HG03558 (cell line): ENCODE measurements around the gene ADAM23.
"Not testable (repeated sequence)": the region's sequence is repeated elsewhere in the genome, so short reads cannot be mapped to it uniquely, and the experiment has no call there.

Experiments
- ATAC-seq: cut with Tn5 transposase; IDR thresholded peaks from one replicate; pipeline ENCODE4 v1.9.1; 2021; ENCODE audit warnings: moderate number of reproducible peaks; ENCODE audit not compliant: unreplicated experiment; ENCODE audit errors: extremely low read depth

ADAM23 gene, protein sequence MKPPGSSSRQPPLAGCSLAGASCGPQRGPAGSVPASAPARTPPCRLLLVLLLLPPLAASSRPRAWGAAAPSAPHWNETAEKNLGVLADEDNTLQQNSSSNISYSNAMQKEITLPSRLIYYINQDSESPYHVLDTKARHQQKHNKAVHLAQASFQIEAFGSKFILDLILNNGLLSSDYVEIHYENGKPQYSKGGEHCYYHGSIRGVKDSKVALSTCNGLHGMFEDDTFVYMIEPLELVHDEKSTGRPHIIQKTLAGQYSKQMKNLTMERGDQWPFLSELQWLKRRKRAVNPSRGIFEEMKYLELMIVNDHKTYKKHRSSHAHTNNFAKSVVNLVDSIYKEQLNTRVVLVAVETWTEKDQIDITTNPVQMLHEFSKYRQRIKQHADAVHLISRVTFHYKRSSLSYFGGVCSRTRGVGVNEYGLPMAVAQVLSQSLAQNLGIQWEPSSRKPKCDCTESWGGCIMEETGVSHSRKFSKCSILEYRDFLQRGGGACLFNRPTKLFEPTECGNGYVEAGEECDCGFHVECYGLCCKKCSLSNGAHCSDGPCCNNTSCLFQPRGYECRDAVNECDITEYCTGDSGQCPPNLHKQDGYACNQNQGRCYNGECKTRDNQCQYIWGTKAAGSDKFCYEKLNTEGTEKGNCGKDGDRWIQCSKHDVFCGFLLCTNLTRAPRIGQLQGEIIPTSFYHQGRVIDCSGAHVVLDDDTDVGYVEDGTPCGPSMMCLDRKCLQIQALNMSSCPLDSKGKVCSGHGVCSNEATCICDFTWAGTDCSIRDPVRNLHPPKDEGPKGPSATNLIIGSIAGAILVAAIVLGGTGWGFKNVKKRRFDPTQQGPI

DNA sequence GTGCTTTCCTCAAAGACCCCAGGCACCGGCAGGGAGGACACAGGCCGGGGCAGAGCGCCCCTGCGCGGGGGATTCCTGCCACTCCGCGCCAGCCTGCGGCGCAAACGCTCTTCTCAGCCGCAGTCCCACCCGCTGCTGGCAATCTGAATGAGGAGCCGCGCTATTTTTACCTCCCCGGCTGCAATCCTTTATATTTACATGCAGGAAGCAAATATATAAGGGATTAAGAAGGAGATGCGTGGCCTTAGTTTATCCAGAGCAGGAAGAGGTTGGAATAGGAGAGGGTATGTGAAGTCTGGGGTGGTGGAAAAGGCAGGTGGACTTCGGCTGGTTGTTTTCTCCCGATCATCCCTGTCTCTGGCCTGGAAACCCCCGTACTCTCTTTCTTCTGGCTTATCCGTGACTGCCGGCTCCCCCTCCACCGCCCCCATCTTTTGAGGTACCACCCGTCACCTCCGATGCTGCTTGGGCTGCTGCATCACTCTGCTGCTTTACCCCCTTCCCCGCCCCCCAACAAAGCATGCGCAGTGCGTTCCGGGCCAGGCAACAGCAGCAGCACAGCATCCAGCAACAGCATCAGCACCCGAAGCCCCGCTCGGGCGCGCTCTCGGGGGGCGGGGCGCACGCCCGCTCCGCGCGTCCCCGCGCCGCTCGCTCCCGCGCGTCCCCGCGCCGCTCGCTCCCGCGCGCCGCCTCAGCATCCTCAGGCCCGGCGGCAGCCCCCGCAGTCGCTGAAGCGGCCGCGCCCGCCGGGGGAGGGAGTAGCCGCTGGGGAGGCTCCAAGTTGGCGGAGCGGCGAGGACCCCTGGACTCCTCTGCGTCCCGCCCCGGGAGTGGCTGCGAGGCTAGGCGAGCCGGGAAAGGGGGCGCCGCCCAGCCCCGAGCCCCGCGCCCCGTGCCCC is at the start of gene ADAM23:
ADAM23 (plus strand) TSS at position 700 of the 902 bp plus-strand sequence. CDS start 335 bp downstream, outside the sequence.
- ATAC-seq: no peak

DNA sequence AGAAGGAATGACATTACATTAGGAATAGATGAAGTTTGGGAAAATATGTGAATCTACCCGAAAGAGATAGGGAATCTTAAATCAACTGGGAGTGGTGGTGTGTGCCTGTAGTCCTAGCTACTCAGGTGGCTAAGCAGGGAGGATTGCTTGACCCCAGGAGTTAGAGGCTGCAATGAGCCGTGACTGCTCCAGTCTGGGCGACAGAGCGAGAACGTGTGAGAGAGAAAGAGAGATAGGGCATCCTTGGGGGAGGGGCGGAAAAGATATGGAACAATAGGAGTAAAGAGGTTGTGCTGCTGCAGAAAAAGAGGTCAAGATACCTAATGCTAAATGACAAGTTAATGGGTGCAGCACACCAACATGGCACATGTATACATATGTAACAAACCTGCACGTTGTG is 47.1 kb upstream of the ADAM23 start:
- ATAC-seq: no peak

DNA sequence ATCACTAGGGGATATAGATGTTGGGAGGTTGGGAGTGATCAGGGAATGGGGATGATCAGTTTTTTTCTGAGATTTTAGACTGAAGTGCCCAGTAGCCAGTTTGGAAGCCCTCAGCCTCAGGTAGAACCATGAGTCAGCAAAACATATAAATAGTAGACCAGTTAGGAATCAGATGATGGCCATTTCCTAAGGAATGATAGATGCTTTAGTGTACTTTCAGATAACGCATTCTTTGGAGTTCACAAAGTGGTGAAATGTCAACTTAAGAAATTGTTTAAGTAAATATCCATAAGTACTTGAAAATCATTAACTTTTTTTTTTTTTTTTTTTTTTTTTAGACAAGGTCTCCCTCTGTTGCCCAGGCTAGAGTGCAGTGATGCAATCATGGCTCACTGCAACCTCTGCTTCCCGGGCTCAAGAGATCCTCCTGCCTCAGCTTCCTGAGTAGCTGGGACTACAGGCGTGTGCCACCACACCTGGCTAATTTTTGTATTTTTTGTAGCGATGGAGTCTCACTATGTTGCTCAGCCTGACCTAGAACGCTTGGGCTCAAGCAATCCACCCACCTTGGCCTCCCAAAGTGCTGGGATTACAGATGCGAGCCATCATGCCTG is 40.3 kb upstream of the ADAM23 start:
- ATAC-seq: not testable (repeated sequence)

DNA sequence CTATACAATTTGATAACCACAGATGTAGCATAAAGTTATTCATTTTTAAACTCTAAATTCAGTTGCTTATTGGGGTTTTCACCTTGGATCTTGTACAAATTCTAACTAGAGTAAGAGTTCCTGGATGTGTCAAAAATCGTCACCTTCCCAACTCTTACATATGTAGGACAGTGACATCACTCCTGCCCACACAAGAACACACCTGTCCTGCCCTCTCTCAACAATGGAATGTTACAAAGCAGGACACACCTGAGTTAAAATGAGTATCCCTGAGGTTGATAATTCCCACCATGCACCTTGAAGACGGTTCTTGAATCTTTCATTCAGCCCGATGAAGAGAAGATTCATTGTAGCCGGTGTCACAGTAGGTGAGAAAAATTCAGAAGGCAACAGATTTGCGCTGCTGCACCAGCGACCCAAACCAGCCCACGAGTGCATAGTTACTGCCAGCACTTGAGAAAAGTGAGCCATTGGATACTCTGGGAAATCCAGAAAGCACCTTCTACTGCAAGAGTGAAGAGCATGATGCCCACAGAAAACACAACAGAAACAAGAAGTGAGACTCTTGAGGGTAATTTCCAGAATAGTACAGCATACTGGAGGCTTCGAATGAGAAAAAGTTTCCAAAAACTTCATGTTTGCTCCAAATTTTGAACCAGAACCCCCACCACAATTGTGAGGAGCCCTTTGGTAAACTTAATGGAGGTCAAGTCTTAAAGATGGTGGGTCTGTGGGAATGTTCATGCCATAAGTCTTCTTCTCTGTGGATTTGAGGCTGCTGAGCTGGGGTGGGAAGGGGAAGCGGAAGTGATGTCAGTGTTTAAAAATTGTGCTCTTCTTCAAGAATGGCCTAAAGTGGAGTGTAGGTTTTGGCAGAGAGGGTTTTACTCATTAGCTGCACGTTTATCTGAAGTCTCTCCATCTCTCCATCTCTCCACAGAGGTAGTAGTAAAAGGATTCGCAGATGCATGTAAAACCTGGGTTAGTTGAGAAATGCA is 34.7 kb upstream of the ADAM23 start:
- ATAC-seq: peak; percentile 78

DNA sequence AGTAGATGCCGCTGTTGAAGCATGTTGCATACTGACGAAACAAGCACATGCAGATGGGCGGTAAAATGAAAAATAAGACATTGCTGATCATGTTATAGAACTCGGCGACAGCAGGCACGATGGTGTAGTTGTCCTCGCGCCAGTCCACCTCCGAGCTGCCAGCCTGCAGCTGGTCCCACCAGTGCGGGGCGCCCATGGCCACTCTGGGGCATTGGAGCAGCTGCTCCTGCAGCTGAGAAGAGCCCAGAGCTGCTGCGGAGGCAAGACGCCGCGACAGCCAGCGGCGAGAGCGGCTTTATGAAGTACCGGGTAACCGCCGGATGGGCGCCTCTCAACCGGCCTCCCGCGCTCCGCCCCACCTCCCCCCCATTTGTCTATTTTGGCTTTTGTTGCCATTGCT is 32.6 kb upstream of the ADAM23 start:
- no peak for ATAC-seq

DNA sequence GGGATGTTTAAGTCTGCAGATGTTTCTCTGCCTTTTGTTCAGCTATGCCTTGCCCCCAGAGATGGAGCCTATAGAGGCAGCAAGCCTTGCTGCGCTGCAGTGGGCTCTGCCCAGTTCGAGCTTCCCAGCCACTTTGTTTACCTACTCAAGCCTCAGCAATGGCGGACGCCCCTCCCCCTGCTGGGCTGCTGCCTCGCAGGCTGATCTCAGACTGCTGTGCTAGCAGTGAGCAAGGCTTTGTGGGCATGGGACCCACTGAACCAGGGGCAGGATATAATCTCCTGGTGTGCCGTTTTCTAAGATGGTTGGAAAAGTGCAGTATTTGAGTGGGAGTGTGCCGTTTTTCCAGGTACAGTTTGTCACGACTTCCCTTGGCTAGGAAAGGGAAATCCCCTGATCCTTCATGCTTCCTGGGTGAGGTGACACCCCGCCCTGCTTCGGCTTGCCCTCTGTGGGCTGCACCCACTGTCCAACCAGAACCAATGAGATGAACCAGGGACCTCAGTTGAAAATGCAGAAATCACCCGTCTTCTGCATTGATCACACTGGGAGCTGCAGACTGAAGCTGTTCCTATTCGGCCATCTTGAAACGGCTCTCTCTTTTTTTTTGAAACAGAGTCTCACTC is 27.6 kb upstream of the ADAM23 start:
- ATAC-seq: no peak

DNA sequence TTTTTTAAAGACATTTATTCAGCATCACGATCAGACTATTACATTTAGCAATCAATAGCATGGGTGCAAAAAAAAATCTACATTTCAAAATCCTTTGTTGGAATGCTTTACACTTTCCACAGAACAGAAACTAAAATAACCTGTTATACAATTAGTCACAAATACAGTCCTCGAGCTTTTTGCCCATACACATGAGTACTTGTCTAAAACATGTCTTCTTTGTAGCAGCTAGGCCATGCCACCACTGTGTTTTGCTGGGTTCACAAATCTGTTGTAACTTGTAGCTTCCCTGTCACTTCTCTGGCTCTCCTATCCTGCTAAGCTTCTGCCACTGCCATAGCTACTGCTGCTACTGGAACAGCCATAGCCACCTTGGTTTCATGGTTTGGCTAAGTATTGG is 24.4 kb upstream of the ADAM23 start:
- ATAC-seq: no peak

DNA sequence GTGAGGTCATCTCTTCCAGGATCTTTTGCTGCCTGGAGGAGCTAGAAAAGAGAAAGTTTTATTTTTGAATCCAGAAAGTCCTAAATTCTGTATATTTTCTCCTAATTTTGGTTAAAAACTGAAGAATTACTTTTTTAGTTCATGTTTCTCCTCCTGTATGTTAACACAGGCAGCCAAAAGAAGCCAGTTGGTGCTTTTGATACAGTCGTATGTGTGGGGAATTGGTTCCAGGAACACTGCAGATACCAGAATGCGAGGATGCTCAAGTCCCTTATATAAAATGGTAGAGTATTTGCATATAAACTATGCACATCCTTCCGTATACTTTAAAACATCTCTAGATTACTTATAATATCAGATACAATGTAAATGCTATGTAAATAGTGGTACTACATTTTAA is 22.6 kb upstream of the ADAM23 start:
- ATAC-seq: no peak

DNA sequence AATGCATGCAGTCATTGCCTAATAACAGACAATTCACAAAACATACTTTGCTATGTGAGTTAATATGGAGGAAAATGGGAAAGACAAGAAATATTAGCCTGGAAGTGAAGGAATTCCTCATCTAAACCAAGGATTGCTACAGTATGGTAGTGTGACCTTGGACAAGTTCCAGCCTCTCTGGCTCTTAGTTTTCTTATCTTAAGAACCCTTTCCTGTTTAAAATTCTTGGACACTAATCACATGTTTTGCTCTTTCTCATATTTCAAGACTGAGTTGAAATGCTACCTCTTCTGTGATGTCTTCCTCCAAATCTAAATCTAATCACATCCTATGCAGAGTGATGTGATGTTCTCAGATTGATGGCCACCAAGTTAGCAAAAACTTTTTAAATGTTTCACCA is 20.8 kb upstream of the ADAM23 start:
- no peak for ATAC-seq

DNA sequence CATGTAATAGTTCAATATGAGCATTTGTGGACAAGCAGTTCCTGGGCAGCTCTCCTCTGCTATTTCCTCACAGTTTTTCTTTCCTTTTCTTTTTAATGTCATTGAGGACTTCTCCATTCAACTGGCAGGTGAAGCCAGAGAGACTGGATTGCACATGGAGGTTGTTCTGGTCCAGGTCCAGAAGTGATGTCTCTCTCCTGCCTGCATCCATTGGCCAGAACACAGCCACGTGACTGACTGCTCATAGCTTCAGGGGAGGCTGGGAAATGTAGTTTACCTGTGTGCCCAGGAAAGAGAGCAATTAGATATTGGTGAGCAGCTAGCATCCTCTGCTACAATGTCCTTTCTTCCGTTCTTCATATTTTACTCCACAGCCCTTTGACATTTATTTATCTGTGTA is 20.2 kb upstream of the ADAM23 start:
- no peak for ATAC-seq

DNA sequence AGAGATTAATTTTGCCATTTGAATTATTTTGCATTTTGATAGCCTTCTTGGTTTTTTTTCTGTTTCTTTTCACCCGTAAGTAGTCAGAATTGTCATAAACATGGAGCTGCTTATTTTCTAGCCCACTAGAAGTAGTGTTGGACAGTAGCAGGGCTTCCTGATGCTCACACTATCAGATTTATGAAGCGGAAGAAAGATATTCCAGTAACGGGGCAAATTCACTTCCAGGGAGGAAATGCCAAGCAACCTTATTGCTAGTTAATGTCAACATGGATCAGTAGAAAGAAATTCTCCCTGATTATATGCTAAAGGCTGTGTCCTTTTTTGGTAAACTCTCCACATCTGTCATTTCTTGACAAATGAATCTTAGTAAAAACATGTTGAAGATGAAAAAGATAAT is 19.2 kb upstream of the ADAM23 start:
- no peak for ATAC-seq

DNA sequence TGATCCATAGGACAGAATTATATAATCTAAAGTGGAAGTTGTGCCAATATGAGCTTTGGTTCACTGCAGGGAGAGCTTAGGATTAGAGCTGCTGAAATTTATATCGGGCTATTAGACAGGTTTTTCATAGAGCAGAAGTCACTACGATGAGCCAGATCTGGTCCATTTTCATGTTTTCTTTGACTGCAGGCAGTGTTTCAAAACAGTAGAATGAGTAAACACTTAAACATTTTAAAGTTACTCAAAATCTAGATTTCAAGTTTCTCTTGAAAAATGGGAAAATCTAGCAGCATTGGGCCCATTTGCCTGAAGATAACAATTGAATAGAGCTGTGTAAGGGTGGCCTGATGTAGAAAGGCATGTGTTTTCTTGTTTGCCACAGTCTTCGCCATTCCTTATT is 14.5 kb upstream of the ADAM23 start:
- ATAC-seq: no peak

DNA sequence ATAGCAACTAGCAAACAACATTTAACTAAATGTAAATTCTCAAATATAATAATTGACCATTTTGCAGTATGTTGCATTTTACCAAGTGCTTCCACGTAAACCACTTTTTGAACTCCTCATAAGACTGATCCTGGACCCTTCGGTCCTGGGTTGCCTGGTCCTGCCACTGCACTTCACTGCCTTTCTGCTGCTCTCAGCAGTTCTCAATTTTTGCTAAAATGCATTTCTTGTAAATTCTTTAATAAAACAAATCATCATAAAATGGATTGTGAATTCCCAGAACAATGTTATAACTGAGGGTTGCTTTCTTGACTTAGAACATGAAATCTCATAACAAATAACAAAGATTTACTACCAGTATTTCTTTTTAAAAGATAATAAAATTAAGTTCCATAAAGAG is 12.9 kb upstream of the ADAM23 start:
- ATAC-seq: no peak

DNA sequence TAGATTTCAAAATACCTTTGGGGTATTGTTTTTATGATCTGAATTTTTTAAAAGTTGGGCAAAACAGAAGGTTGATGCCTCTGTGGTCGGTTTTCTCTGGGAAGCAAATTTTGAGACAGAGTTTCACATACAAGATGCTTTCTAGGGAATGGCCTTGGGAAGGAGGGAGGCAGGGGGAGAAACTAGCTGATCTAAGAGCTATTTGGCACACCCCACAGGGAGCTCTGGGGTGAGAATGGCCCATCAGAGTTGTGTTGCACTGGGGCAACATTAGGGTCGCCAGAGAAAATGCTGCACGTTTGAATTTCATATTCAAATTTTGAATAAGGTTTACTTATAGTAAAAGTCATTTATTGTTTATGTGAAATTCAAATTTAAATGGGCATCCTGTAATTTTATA is 11.9 kb upstream of the ADAM23 start:
- no peak for ATAC-seq

DNA sequence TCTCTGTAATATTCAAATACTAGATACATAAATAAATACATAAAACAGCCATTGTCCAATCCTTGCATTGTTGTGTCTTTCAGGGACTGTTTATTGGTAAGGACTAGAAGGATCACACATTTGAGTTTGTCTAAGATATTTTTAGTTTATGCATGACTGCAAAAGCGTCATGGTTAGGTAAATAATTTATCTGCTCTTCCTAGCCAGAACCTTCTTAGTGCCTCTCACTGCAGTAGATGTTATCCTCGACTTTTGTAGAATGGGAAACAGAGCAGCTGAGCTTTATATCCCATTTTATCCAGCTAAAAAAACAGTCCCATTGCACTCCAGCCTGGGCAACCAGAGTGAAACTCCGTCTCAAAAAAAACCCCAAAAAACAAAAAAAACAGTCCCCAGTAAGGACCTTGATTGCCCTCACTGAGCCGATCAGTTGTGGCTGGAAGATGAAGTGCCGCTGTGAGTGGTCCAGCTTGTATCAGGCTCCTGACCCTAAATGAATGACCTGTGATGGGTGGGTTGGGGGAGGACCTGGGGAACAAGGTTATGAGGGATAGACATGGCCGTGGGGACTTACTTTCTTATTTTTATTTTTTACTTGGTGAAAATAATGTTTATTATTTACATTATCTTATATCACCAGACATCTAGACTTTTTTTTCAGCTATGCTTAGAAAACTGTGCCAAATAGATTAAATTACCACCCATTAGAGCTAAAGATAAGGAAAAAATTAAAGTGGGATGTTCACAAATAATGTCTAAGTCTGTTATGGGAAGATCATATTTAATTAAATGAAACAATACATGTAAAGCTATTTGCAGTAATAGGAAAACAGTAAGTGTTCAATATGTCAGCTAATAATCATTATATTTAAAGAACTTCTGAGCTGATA is 10.9 kb upstream of the ADAM23 start:
- ATAC-seq: no peak

DNA sequence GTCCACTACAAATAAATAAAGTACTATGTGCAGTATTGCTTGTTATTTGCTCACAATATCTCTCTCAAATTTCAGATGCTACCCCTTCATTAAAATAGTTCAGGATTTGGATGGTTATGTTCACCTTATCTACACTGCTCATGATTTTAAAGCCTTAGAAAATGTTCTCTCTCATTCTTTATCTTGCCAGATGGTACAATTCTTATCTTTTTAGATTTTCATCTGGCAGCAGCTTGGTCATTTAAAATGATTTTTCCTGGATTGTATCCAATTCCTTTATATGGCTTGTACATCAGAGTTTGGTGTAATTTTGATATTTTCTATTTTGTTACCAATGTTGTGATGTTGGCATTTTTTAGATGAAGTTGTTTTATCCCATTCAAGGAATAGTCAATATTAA is 10.1 kb upstream of the ADAM23 start:
- ATAC-seq: no peak

DNA sequence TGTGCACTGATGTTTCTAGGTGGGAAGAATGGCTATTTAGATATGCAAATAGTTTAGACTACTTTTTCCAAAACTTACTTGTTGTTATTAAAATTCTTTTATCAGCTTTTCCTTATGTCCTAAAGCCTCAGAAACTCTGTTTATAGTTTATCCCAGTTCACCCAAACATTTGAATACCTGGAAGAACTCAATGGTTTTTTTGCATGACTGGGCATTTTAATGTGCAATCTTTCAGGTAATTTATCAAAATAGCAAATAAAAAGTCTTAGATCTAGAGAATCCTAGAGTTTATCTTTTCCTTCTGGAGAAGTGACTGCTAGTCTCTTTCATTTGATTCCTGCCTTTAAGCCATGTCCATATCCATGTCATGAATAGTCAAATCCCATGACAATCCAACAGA is 9.6 kb upstream of the ADAM23 start:
- no peak for ATAC-seq

DNA sequence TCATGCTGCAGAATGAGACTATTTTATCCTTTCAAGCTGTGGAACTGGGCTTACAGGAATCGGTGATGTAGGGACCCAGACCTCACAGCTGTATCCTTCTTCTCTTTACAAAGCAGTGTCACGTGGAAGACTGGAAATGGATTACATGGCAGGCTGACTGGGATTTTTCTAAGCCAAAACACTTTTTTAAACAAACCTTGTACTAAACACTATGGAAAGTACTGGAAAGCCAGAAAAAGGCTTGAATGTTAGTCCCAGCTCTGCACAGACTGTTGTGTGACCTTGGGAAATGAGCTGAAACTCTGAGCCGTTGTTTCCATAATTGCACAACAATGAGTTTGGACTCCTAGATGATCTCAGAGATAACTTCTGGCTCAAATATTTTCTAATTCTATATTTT is 7.6 kb upstream of the ADAM23 start:
- no peak for ATAC-seq
